MCF 10A (cell line): ENCODE results near the gene LINGO1. TPM values are rescaled to one million over a fixed set of nuclear protein-coding genes. Genes with fewer than 3 reads are reported as not detected.

Source experiments
- BruUV-seq: library from RNA; stranded (reverse); fragments of 400-500 nt; replicated peaks from 2 replicates; lab custom pipeline; 2021; lab: Mats Ljungman, UMichigan
- CTCF ChIA-PET: fragments of 300-600 bp; sonication (Branson Sonifier 250); formaldehyde crosslinking; extraction: SDS; loops from one replicate; lab custom pipeline; 2021; ENCODE audit warnings: antibody characterized with exemption, inconsistent platforms; lab: Yijun Ruan, JAX
- POLR2A ChIA-PET: fragments of 300-600, 350-650 bp; sonication (Branson Sonifier 250); formaldehyde crosslinking; extraction: SDS; loops from one replicate; lab custom pipeline; 2020; ENCODE audit warnings: antibody characterized with exemption, inconsistent platforms; lab: Yijun Ruan, JAX
- DNase-seq: peaks from one replicate; pipeline ENCODE4 v3.0.0-alpha.2; 2018; ENCODE audit not compliant: unreplicated experiment
- H3K27ac Mint-ChIP-seq: one replicate; pipeline ENCODE4 v1.8.0; 2022; ENCODE audit warnings: mild to moderate bottlenecking, low read depth, mixed read lengths; ENCODE audit not compliant: unreplicated experiment
- H3K27me3 Mint-ChIP-seq: one replicate; pipeline ENCODE4 v1.8.0; 2022; ENCODE audit warnings: mixed read lengths; ENCODE audit not compliant: insufficient read depth, unreplicated experiment
- H3K36me3 Mint-ChIP-seq: one replicate; pipeline ENCODE4 v1.8.0; 2022; ENCODE audit warnings: mild to moderate bottlenecking, moderate library complexity, mixed read lengths; ENCODE audit not compliant: insufficient read depth, unreplicated experiment
- H3K4me1 Mint-ChIP-seq: one replicate; pipeline ENCODE4 v1.8.0; 2022; ENCODE audit warnings: mixed read lengths; ENCODE audit not compliant: insufficient read depth, unreplicated experiment
- H3K4me3 Mint-ChIP-seq: one replicate; pipeline ENCODE4 v1.8.0; 2022; ENCODE audit warnings: mild to moderate bottlenecking, moderate library complexity, mixed read lengths; ENCODE audit not compliant: unreplicated experiment
- H3K9me3 Mint-ChIP-seq: one replicate; pipeline ENCODE4 v1.8.0; 2022; ENCODE audit warnings: mixed read lengths; ENCODE audit not compliant: unreplicated experiment
- CTCF ChIP-seq: fragments of 200-600 bp; IDR thresholded peaks from one replicate; pipeline ENCODE4 v1.8.0; 2022; ENCODE audit warnings: antibody characterized with exemption, mild to moderate bottlenecking; ENCODE audit not compliant: unreplicated experiment
- intact Hi-C: fragments of 100-400 bp; cut with micrococcal nuclease; formaldehyde crosslinking; loops from 2 replicates; pipeline ENCODE4 v1.14.1; 2022
- total RNA-seq: library from RNA; stranded (reverse); gene quantifications from 2 replicates; pipeline ENCODE4 v1.2.3, GENCODE V29; 2022

LINGO1 gene
- total RNA-seq, 1 experiment from 2014 or later = not detected

GRCh38 chr15:77675806-77676415, 43.2 kb upstream of the LINGO1 start:
- Mint-ChIP-seq H3K27ac (no peak overlapping the region), H3K4me1 (no peaks in the 10 kb centered on the region), H3K9me3 (no peaks in the 10 kb centered on the region), H3K27me3 (peaks cover 38% of the 10 kb centered on the region), H3K36me3 (no peaks in the 10 kb centered on the region), H3K4me3 (no peak overlapping the region)
- no TSS peak for BruUV-seq
- DNase-seq = no peak
- ChIA-PET POLR2A (no interaction called here), CTCF (interaction anchor here (0.5 to 0.6 kb wide), 2 partner anchors 57 to 232 kb away, joined by 3 to 4 read pairs; no protein-coding TSS in a partner anchor)
- TF ChIP-seq CTCF = no peak
- intact Hi-C loops = no loop called here

GRCh38 chr15:77674327-77674726, 41.6 kb upstream of the LINGO1 start:
- Mint-ChIP-seq H3K36me3 (no peaks in the 10 kb centered on the region), H3K9me3 (no peaks in the 10 kb centered on the region), H3K4me1 (no peaks in the 10 kb centered on the region), H3K27me3 (peaks cover 43% of the 10 kb centered on the region), H3K4me3 (no peak overlapping the region), H3K27ac (no peak overlapping the region)
- no peak for TF ChIP-seq CTCF
- DNase-seq = no peak
- ChIA-PET CTCF (no interaction called here), POLR2A (no interaction called here)
- intact Hi-C loops = no loop called here
- no TSS peak for BruUV-seq

- CTCF ChIA-PET = no interaction called here
- no peak for TF ChIP-seq CTCF
Measured at GRCh38 chr15:77673866-77674265, 41.2 kb upstream of the LINGO1 start.

GRCh38 chr15:77672135-77672534, 39.4 kb upstream of the LINGO1 start:
- TF ChIP-seq CTCF = no peak
- CTCF ChIA-PET = interaction anchor here (1.2 kb wide), 2 partner anchors 37 to 149 kb away, joined by 3 read pairs; no protein-coding TSS in a partner anchor
- DNase-seq = no peak
- Mint-ChIP-seq H3K36me3 (no peaks in the 10 kb centered on the region), H3K27ac (no peak overlapping the region), H3K4me1 (no peaks in the 10 kb centered on the region), H3K9me3 (no peaks in the 10 kb centered on the region), H3K27me3 (peaks cover 37% of the 10 kb centered on the region), H3K4me3 (no peak overlapping the region)
- no TSS peak for BruUV-seq
- POLR2A ChIA-PET = no interaction called here
- intact Hi-C loops = no loop called here

More at GRCh38 chr15:77673866-77674265, 41.2 kb upstream of the LINGO1 start:
- Mint-ChIP-seq H3K27me3 (peaks cover 45% of the 10 kb centered on the region), H3K9me3 (no peaks in the 10 kb centered on the region), H3K36me3 (no peaks in the 10 kb centered on the region), H3K4me3 (no peak overlapping the region), H3K4me1 (no peaks in the 10 kb centered on the region), H3K27ac (no peak overlapping the region)
- no peak for DNase-seq
- POLR2A ChIA-PET = no interaction called here
- intact Hi-C loops = no loop called here
- BruUV-seq = no TSS peak
